HEK293 (cell line): ENCODE measurements around the gene CRACDL.

Source experiments
- CTCF ChIA-PET: fragments of 350-600 bp; formaldehyde crosslinking; extraction: SDS; loops from one replicate; lab custom pipeline; 2021; ENCODE audit warnings: antibody characterized with exemption; lab: Yijun Ruan, JAX
- POLR2A ChIA-PET: fragments of 300-600 bp; formaldehyde crosslinking; extraction: SDS; loops from one replicate; lab custom pipeline; 2020; ENCODE audit warnings: antibody characterized with exemption, inconsistent platforms; lab: Yijun Ruan, JAX
- H3K27ac ChIP-seq: fragments of 200-500 bp; sonication (Bioruptor generic); 2 replicates; pipeline ENCODE4 v1.5.1; 2014; ENCODE audit warnings: low read depth, low read length, control low read depth, inconsistent platforms; ENCODE audit errors: extremely low read depth
- H3K36me3 ChIP-seq, 2 experiments: fragments of 200-500 bp in 1 of 2; sonication (Bioruptor generic) in 1 of 2; 1 replicate in 1 of 2; 2 replicates in 1 of 2; pipeline ENCODE4 v1.5.1; 2014 to 2017; ENCODE audit warnings: inconsistent platforms in 2 of 2, low read length in 2 of 2; ENCODE audit not compliant: control insufficient read depth in 2 of 2, insufficient read depth in 1 of 2
- H3K4me1 ChIP-seq: fragments of 200-500 bp; sonication (Bioruptor generic); 2 replicates; pipeline ENCODE4 v1.5.1; 2014; ENCODE audit warnings: mild to moderate bottlenecking, low read length, inconsistent platforms; ENCODE audit not compliant: control insufficient read depth, insufficient read depth
- H3K4me3 ChIP-seq: 2 replicates; pipeline ENCODE4 v1.5.1; 2011; ENCODE audit warnings: low read depth, mild to moderate bottlenecking, control low read depth, low read length, moderate library complexity
- H3K9me3 ChIP-seq: fragments of 200-500 bp; sonication (Bioruptor generic); 2 replicates; pipeline ENCODE4 v1.5.1; 2014; ENCODE audit warnings: low read depth, low read length, inconsistent platforms; ENCODE audit not compliant: control insufficient read depth, insufficient read depth
- BCL11B ChIP-seq: fragments of 450-650 bp; formaldehyde crosslinking; IDR thresholded peaks from 2 replicates; pipeline ENCODE4 v1.5.1; 2016; ENCODE audit warnings: low read depth, missing biosample characterization, missing genetic modification characterization
- EGR2 ChIP-seq: fragments of 450-650 bp; formaldehyde crosslinking; IDR thresholded peaks from 2 replicates; pipeline ENCODE4 v1.5.1; 2016; ENCODE audit warnings: low read depth, missing biosample characterization, missing genetic modification characterization
- FEZF1 ChIP-seq: fragments of 450-650 bp; formaldehyde crosslinking; IDR thresholded peaks from 2 replicates; pipeline ENCODE4 v1.5.1; 2016; ENCODE audit warnings: missing biosample characterization, missing genetic modification characterization
- GFI1B ChIP-seq: fragments of 450-650 bp; formaldehyde crosslinking; IDR thresholded peaks from 2 replicates; pipeline ENCODE4 v1.5.1; 2016; ENCODE audit warnings: missing biosample characterization, missing genetic modification characterization
- SCRT2 ChIP-seq: fragments of 450-650 bp; formaldehyde crosslinking; IDR thresholded peaks from 2 replicates; pipeline ENCODE4 v1.5.1; 2016; ENCODE audit warnings: missing biosample characterization, missing genetic modification characterization
- ZBTB1 ChIP-seq: fragments of 450-650 bp; formaldehyde crosslinking; IDR thresholded peaks from 2 replicates; pipeline ENCODE4 v1.5.1; 2016; ENCODE audit warnings: missing biosample characterization, missing genetic modification characterization
- ZBTB10 ChIP-seq: fragments of 450-650 bp; formaldehyde crosslinking; IDR thresholded peaks from 2 replicates; pipeline ENCODE4 v1.5.1; 2016; ENCODE audit warnings: missing biosample characterization, missing genetic modification characterization
- ZBTB20 ChIP-seq: fragments of 450-650 bp; formaldehyde crosslinking; IDR thresholded peaks from 2 replicates; pipeline ENCODE4 v1.5.1; 2016; ENCODE audit warnings: missing biosample characterization, missing genetic modification characterization
- ZFP37 ChIP-seq: fragments of 450-650 bp; formaldehyde crosslinking; IDR thresholded peaks from 2 replicates; pipeline ENCODE4 v1.5.1; 2016; ENCODE audit warnings: missing biosample characterization, missing genetic modification characterization
- ZNF155 ChIP-seq: fragments of 450-650 bp; formaldehyde crosslinking; IDR thresholded peaks from 2 replicates; pipeline ENCODE4 v1.5.1; 2016; ENCODE audit warnings: missing biosample characterization, missing genetic modification characterization
- ZNF157 ChIP-seq: fragments of 450-650 bp; formaldehyde crosslinking; IDR thresholded peaks from 2 replicates; pipeline ENCODE4 v1.5.1; 2016; ENCODE audit warnings: missing biosample characterization, missing genetic modification characterization
- ZNF239 ChIP-seq: fragments of 450-650 bp; formaldehyde crosslinking; IDR thresholded peaks from 2 replicates; pipeline ENCODE4 v1.5.1; 2016; ENCODE audit warnings: missing biosample characterization, missing genetic modification characterization
- ZNF335 ChIP-seq: fragments of 450-650 bp; formaldehyde crosslinking; conservative IDR thresholded peaks from 2 replicates; pipeline ENCODE4 v1.5.1; 2016; ENCODE audit warnings: missing biosample characterization, missing genetic modification characterization
- ZNF391 ChIP-seq: fragments of 450-650 bp; formaldehyde crosslinking; IDR thresholded peaks from 2 replicates; pipeline ENCODE4 v1.5.1; 2016; ENCODE audit warnings: low read depth, missing biosample characterization, missing genetic modification characterization, borderline replicate concordance
- ZNF404 ChIP-seq: fragments of 450-650 bp; formaldehyde crosslinking; IDR thresholded peaks from 2 replicates; pipeline ENCODE4 v1.5.1; 2017; ENCODE audit warnings: missing biosample characterization, missing genetic modification characterization
- ZNF521 ChIP-seq: fragments of 450-650 bp; formaldehyde crosslinking; IDR thresholded peaks from 2 replicates; pipeline ENCODE4 v1.5.1; 2017; ENCODE audit warnings: missing biosample characterization, mild to moderate bottlenecking, missing genetic modification characterization
- ZNF624 ChIP-seq: fragments of 450-650 bp; formaldehyde crosslinking; IDR thresholded peaks from 2 replicates; pipeline ENCODE4 v1.5.1; 2017; ENCODE audit warnings: missing biosample characterization, missing genetic modification characterization
- TF ChIP-seq, protein P1 (sequence below): fragments of 450-650 bp; formaldehyde crosslinking; IDR thresholded peaks from 2 replicates; pipeline ENCODE4 v1.5.1; 2017; ENCODE audit warnings: missing biosample characterization, missing genetic modification characterization
- TF ChIP-seq, protein P2 (sequence below): fragments of 450-650 bp; formaldehyde crosslinking; IDR thresholded peaks from 2 replicates; pipeline ENCODE4 v1.5.1; 2016; ENCODE audit warnings: missing biosample characterization, missing genetic modification characterization

The CRACDL gene

GRCh38 chr2:98909317-98910211 lies 26.5 kb downstream of the CRACDL start:
- Histone ChIP-seq H3K27ac (no peak overlapping the region), H3K4me3 (no peak overlapping the region), H3K36me3 (no peaks in the 10 kb centered on the region), H3K9me3 (no peaks in the 10 kb centered on the region), H3K4me1 (peaks cover 9% of the 10 kb centered on the region)
- TF ChIP-seq GFI1B (peak; percentile 81), FEZF1 (tag by site-specific recombination) (peak; percentile 76; the same call in 1 of the 2 replicates), SCRT2 (tag by site-specific recombination) (peak; percentile 46; the same call in 1 of the 2 replicates), ZNF157 (no peak)
- CTCF ChIA-PET: interaction anchor here (0.7 to 0.9 kb wide), 3 partner anchors 13 to 1542 kb away, joined by 3 to 5 read pairs (median 5); no protein-coding TSS in a partner anchor
- POLR2A ChIA-PET: interaction anchor here (1.2 kb wide), 1 partner anchor 231 kb away, joined by 4 read pairs; no protein-coding TSS in a partner anchor

DNA sequence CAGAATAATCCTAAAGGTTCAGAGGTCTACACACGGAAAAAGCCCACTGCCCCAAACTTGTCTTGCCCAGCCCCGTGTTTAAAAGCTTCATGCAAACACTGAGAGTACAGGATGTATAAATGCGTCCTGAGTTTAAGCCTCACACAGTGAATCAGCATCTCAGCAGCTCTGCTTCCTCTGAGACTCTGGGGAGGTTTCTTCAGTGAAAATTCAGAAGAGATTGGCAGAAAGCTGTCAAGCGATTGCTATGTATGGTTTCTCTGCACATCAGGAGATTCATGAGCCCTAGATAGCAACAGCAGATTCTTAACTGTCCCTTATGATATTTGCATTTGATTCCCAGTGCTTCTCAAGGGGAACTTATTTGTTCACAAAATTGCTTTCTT lies 27.1 kb downstream of the CRACDL start:
- POLR2A ChIA-PET: no interaction called here
- CTCF ChIA-PET: no interaction called here
- H3K4me3 ChIP-seq: no peak overlapping the region
- H3K9me3 ChIP-seq: no peaks in the 10 kb centered on the region
- peaks cover 9% of the 10 kb centered on the region for H3K4me1 ChIP-seq
- H3K36me3 ChIP-seq: no peaks in the 10 kb centered on the region
- no peak for TF ChIP-seq ZNF404 (tag by site-specific recombination)
- TF ChIP-seq ZNF155 (tag by site-specific recombination): no peak
- TF ChIP-seq BCL11B (tag by site-specific recombination): no peak
- TF ChIP-seq ZNF521 (tag by site-specific recombination): no peak
- TF ChIP-seq ZBTB1 (tag by site-specific recombination): no peak
- TF ChIP-seq, protein P1, sequence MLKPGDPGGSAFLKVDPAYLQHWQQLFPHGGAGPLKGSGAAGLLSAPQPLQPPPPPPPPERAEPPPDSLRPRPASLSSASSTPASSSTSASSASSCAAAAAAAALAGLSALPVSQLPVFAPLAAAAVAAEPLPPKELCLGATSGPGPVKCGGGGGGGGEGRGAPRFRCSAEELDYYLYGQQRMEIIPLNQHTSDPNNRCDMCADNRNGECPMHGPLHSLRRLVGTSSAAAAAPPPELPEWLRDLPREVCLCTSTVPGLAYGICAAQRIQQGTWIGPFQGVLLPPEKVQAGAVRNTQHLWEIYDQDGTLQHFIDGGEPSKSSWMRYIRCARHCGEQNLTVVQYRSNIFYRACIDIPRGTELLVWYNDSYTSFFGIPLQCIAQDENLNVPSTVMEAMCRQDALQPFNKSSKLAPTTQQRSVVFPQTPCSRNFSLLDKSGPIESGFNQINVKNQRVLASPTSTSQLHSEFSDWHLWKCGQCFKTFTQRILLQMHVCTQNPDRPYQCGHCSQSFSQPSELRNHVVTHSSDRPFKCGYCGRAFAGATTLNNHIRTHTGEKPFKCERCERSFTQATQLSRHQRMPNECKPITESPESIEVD (tag by site-specific recombination): no peak
- H3K27ac ChIP-seq: no peak overlapping the region

DNA sequence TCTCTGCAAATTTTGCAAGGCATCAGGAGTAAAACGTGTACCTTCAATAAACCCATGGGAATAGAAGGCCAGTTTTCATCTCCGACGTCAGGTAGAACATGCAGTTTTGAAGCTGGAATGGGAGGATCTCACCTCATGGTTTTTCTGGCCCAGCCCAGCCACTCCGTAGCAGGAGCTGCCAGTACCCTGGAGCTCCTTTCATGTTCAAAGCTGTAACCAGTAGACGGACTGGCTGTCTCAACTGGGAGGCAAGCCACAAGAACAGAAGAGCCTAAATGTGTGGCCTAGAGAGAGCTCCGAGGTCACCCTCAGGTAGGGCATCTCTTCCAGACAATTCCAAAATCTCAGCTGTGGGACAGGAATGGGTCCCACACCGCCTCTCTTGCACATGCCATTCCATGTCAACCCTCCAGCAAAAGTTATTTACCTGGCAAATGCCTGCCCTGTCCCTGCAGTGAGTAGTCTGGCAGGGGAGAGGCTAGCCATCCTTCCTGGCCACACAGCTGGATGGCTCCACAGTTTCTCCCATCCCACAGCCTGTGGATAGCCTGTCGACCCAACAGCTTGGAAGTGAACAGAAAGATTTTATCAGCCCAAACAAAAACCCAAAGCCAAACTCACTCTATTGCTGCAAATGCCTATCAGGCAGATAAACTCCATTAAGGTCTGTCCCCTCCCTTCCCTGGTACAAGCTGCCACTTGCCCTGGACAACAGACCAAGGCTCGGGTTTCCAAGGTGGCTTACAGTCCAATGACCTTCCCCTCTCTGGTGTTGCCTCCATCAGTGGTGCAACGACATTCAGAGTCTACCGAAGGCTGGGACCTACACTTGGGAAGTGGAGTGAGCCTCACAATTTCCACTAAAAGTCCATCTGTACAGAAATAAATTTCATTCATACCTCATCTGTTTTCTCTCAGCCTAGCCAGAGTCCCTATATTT lies 27.8 kb downstream of the CRACDL start:
- TF ChIP-seq ZBTB20 (tag by site-specific recombination): no peak
- TF ChIP-seq BCL11B (tag by site-specific recombination): no peak
- no peak for TF ChIP-seq GFI1B
- TF ChIP-seq, all 188 proteins: peak for 0
- Histone ChIP-seq H3K4me3 (no peak overlapping the region), H3K9me3 (no peaks in the 10 kb centered on the region), H3K27ac (no peak overlapping the region), H3K36me3 (no peaks in the 10 kb centered on the region), H3K4me1 (peaks cover 9% of the 10 kb centered on the region)
- ChIA-PET POLR2A (no interaction called here), CTCF (interaction anchor here (0.6 to 0.9 kb wide), 2 partner anchors 26 to 238 kb away, joined by 4 to 5 read pairs; no protein-coding TSS in a partner anchor)

DNA sequence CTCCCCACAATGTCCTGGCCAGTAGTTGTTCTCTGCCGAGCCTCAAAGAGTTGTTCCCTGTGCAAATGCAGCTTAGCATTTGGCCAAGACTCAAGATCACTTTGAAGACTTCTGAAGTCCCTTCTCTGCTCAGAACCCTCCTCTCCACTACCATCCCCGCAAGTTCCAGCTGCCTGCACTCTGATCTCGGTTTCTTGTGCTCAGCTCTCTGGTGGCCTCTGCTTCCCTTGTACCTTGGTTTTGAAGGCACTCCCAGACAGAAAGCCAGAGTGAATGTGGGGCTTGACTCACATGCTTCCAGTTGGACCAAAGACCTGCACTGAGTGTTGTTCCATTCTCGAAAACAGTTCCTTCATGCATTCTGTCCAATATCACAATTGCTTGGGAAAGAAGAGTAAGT lies 28.6 kb downstream of the CRACDL start:
- no peaks in the 10 kb centered on the region for H3K36me3 ChIP-seq
- no peak overlapping the region for H3K27ac ChIP-seq
- ChIA-PET POLR2A (no interaction called here), CTCF (no interaction called here)
- peaks cover 9% of the 10 kb centered on the region for H3K4me1 ChIP-seq
- no peaks in the 10 kb centered on the region for H3K9me3 ChIP-seq
- H3K4me3 ChIP-seq: no peak overlapping the region
- TF ChIP-seq ZBTB10 (no peak), EGR2 (tag by site-specific recombination) (no peak), ZNF239 (tag by site-specific recombination) (no peak), ZNF335 (tag by site-specific recombination) (no peak), ZNF391 (tag by site-specific recombination) (no peak), ZNF624 (tag by site-specific recombination) (no peak), ZFP37 (tag by site-specific recombination) (no peak)
- TF ChIP-seq, protein P2, sequence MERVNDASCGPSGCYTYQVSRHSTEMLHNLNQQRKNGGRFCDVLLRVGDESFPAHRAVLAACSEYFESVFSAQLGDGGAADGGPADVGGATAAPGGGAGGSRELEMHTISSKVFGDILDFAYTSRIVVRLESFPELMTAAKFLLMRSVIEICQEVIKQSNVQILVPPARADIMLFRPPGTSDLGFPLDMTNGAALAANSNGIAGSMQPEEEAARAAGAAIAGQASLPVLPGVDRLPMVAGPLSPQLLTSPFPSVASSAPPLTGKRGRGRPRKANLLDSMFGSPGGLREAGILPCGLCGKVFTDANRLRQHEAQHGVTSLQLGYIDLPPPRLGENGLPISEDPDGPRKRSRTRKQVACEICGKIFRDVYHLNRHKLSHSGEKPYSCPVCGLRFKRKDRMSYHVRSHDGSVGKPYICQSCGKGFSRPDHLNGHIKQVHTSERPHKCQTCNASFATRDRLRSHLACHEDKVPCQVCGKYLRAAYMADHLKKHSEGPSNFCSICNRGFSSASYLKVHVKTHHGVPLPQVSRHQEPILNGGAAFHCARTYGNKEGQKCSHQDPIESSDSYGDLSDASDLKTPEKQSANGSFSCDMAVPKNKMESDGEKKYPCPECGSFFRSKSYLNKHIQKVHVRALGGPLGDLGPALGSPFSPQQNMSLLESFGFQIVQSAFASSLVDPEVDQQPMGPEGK (tag by site-specific recombination): no peak
